ENCODE measurements around the gene LILRA1.

GRCh38 chr19:54577334-54577733 lies 16.1 kb upstream of the LILRA1 start:
- TF ChIP-seq CTCF (IDR thresholded peaks at IDR 0.05) (no peak), REST (IDR thresholded peaks at IDR 0.05; ENCODE audit: insufficient read depth in 1 of 2, low read depth in 2 of 2, low read length in 1 of 2) (no peak), POLR2AphosphoS5 (IDR thresholded peaks at IDR 0.05; ENCODE audit: low read depth, low read length) (no peak), SIN3A (IDR thresholded peaks at IDR 0.05; ENCODE audit: borderline replicate concordance, insufficient read depth, low read depth, low read length) (no peak)
